Cerebellar cortex (tissue), 1 donor: ENCODE results near the gene KYNU.
"Not testable (repeated sequence)": the region's sequence is repeated elsewhere in the genome, so short reads cannot be mapped to it uniquely, and the experiment has no call there.

ENCODE experiments used
- DNase-seq: peaks from one replicate; pipeline ENCODE4 v3.0.0-alpha.2; 2015; ENCODE audit warnings: low spot score

The KYNU gene

DNA sequence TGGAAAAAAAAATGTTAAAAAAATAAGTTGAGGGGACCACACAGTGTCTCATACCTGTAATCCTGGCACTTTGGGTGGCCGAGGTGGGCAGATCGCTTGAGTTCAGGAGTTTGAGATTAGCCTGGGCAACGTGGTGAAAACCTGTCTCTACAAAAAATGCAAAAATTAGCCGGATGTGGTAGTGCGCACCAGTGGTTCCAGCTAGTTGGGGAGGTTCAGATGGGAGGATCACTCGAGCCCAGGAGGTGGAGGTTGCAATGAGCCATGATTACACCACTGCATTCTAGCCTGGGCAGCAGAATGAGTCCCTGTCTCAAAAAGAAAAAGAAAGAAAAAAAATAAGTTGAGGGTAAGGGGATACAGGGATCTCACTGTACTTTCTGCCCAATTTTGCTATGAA, 6.1 kb upstream of the KYNU start:
- no peak for DNase-seq

DNA sequence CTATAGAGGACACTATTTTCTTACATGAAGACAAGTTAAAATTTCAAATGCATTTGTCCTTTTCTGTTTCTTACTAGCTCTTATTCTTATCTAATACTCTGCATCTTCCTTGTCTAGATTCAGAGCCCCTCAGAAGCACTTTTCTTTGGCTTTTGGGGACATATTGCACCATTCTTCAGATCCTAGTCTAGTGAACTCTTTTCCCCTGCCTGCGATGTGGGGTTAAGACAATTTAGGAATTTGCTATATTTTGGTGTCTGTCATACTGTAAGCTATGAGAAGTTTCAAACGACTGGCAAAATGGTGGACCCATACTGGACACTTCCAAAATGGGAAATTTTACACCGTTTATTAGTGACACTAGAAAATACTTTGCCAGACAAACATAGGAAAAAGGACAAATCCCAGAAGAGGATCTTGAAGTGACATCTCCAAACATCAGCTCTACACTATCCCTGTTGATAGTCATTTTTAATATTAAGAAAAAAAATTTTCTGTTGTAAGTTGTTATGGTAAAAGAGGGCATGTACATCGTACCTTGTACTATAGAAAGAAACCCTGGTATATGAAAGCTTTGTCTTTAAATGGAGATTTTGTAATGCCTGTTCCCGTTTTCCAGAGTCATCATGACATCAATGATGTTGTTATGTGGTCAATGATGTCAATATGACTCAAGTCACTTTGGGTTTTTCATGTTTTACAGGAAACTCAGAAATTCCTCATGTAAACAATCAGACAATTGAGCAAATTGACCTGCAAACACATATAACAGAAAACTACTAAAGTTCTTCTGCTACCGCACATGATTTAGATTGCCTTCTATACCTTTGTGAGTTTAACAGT, 4.4 kb upstream of the KYNU start:
- DNase-seq = no peak

DNA sequence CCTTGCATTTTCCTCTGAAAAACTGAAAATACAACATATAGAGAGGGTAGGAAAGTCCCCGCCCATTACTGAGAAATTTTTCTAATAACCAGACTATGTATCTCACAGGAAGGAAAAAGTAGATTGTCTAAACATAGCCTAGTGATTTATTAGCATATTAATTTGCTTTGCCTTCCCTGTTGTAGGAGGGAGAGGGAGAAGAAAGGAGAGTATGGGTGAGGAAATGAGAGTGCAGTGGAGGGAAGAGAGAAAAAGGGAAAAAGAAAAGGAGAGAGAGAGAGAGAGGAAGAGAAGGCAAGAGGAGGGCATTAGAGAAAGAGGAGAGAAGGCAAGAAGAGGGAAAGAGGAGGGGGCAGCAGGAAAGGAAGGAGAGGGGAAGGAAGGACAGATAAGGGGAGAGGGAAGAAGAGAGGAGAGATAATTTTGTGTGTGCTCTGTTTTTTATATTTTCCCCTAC, 3.6 kb upstream of the KYNU start:
- DNase-seq = no peak

DNA sequence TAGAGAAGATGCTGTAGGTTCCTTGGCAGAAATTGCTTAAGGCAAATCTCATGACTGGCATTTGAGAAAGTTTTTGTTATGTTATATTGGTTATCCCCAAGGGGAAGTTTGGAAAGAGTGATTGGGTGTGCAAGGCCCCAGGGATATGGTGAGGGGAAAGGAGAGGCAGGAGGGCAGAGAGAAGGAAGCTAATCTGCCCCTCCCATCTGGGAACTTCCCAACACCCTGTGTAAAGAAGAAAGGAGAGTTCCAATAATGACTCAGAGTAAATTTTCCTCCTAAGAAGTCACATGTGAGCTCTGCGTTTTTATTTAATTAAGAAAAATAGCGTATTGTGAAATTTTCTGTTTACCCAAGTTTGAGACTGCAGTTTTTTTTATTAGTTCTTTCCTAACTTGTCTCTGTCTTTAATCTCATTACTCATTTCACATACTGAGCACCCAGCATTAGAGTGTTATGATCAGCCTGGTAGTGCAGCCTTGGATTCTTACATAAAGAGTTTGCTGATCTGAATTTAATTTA, 3.1 kb upstream of the KYNU start:
- no peak for DNase-seq

DNA sequence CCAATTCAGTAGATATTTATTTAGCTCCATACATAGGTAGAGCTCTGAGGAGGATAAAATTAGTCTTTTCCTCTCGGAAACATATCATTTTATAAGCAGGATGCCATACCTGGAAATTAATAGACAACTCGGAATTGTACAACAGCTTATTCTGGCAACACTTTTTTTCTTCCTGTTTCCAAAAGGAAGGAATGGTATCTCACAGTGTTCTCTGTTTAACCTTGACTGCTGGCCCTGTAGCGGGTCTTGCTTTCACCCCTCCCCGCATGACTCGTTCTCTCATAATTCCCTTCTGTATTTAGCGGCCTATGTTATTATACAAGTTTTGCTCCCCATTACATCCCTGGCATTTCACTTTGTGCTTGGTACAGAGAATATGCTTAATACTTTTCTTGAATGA, 2.5 kb upstream of the KYNU start:
- no peak for DNase-seq

DNA sequence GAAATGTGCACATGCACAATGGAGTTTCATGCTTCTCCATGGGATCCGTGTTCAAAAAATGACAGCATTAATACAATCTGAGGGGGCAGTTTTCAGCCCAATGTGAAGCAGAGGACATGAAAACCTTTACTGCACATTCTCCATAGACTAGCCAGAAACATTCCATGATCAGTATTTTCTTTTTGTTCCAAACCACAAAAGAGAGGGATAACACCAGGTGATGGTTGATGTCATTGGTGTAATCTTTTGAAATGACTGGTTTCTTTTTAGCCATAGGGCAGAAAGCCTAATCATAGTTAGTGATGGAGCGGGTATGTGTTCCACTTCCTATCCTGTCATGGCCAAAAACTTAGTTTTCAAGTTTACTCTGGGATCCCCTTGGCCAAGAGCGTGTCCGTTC, 1.8 kb upstream of the KYNU start:
- no peak for DNase-seq

DNA sequence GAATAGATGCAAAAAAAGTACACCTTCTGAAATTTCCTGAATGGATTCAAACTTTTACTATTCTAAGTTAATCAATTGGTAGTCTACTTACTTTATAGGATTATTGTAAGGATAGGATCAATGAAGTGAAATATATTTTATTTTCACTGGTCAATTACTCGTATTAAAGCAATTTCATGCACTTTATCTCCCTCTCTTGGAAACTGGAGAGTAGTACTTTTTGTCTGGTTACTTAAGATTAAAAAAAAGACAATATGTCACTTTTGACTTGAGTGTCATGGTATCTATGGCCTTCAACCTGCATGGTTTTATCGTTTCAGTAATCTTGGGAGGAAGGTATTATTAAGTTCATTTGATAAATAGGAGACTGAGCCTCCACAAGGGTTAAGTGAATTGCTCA, 1.0 kb upstream of the KYNU start:
- DNase-seq = no peak

DNA sequence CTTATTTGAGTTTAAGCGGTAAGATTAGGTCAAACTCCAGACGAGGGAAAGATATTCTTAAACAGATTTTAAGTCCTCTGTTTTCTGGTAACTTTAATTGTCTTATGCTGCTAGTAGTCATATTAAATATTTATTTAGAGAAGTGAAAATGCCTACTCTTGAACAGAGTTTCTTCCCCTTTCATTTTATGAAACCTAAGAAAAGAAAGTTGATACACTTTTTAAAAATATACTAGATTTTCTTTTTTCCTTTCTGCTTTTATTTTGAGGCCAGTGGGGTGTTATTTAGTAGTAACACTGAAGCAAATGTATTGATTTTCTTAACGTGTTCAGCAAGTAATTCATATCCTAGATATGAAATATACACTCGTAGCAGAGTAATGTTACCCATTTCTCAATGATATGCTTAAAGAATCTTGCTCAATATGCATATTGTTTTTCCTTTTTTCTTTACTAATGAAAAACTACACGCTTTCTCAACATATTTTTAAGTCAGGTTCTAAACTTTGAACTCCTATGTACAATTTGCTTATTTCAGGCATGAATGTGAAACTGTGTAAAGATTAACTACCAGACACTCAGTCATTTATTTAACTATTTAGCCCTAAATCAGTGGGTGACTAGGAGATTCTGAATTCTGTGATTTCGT, 691 bp downstream of the KYNU start:
- DNase-seq = no peak

DNA sequence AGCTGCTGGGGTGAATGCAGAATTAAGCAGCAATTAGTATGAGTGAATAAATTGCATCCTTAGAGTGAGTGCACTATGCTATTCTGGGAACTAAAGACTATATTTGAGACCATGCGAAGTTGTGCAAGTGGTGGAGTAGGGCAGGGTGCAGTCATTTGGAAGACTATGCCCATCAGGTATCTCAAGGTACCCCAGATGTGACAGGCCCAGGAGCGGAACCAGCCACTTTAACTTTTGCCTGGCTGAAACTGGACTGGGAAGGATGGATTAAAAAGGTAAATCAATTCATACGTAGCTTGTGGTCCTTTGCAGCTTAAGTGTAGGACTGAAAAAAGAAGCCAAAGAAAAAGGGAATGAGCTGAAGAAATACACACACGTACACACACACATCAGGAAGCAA, 1.7 kb downstream of the KYNU start:
- no peak for DNase-seq

DNA sequence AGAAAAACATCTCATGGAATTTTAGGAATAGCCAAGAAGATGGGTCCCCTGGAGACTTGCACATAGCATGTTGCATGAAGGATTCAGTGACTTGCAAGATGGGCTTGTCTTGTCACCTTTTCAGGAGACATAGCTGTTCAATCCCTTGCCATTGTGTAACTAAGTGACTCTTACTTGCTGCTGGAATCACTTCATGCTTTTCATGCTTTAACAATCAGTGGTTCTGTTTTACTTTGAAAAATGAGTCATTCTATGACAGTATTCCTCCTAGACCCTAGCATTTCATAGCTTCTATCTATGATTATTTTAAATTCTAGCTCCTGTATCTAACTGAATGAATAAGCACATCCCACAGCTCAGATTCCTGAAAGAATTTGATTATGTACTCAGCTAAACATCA, 2.8 kb downstream of the KYNU start:
- no peak for DNase-seq

DNA sequence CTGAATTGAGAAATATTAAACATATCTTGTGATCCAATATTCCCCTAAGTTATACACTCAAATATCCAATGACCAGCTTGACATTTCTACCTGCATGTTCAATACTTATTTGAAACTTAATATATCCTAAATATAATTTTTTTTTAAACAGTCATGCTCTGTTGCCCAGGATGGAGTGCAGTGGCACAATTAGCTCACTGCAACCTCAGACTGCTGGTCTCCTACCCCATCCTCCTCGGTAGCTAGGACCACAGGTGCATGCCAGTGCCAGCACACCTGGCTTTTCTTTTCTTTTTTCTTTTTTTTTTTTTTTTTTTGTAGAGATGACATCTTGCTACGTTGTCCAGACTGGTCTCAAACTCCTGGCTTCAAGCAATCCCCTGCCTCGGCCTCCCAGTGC, 4.2 kb downstream of the KYNU start:
- no peak for DNase-seq

DNA sequence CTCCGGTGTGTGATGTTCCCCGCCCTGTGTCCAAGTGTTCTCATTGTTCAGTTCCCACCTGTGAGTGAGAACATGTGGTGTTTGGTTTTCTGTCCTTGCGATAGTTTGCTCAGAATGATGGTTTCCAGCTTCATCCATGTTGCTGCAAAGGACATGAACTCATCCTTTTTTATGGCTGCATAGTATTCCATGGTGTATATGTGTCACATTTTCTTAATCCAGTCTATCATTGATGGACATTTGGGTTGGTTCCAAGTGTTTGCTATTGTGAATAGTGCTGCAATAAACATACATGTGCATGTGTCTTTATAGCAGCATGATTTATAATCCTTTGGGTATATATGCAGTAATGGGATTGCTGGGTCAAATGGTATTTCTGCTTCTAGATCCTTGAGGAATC, 5.0 kb downstream of the KYNU start:
- DNase-seq = not testable (repeated sequence)

DNA sequence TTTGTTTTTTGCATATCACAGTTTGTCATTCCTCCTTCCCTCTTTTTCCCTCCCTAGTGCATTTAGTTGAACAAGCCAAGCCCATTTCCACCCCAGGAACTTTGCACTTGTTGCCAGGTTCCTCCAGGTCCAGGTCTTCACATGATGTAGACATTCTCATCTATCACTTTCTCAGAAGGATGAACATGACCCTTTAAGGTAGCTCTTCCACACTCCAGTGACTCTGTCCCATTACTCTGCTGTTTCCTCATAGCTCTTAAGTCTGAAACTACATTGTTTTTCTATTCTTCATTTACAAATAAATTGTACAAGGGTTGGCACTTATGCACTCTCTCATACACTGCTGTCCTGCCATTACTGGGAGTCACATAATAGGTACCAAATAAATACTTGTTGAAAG, 6.1 kb downstream of the KYNU start:
- no peak for DNase-seq

DNA sequence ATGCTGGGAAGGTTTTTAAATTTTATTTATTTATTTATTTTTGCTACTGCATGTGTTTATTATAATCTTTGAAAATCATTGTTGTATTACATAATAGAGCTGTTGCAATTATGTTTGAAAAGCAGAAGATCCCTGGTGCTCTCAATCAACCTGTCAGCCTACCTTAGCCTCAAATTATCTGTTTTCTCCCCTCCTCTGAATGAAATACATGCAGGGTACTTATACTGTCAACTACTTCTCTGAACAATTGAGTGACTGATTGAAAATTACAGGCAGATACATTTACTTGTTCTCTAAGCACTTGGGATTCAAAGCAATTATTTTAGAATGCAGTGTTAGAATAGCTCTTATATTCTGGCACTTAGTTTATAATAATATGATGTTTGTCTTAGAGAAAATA, 8.1 kb downstream of the KYNU start:
- DNase-seq = no peak

DNA sequence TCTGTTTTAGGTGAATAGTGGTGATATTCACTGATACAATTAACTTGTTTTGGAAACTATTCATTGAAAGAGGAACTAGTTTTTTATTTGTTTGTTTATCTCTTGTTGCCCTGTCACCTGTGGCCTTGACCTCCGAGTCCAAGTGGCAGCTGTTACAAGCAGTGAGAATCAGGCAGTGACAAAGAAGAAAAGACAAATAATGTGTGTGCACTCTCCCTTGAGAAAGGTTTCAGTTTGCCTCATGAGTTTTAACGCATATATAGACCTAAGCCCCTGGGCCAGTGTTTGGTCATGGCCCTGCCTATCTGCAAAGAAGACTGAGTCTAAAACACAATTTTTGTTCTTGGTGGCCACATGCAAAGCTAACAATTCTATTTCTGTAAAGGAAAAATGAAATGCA, 15.3 kb downstream of the KYNU start:
- DNase-seq = no peak

DNA sequence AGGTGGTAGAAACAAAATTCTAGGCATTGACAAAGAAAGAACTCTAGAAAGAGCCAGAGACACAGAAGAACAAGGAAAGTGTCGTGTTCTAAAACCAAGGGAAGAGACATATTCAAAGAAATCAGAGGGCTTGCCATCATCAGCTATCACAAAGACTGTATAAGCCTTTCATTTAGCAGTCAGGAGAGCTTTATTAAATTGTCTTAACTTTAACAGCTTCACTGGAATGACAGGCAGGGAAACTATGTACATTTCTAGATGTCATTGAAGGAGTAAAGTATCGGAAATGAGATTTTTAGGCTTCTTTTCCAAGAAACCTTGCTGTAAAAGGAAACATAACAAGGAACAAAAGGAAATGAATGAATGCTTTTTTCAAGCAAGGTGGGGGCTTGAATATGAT, 15.8 kb downstream of the KYNU start:
- no peak for DNase-seq

DNA sequence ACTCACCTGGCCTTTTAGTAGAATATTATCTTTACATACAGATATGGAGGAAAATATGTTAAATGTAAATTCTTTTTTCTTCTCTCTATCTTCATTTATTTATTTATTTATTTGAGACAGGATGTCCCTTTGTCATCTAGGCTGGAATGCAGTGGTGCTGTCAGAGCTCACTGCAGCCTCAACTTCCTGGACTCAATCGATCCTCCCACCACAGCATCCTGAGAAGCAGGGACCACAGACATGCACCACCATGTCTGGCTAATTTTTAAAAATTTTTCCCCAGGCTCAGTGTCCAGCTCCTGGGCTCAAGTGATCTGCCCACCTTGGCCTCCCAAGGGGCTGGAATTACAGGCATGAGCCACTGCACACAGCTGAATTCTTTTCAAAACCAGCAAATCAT, 20.3 kb downstream of the KYNU start:
- no peak for DNase-seq

DNA sequence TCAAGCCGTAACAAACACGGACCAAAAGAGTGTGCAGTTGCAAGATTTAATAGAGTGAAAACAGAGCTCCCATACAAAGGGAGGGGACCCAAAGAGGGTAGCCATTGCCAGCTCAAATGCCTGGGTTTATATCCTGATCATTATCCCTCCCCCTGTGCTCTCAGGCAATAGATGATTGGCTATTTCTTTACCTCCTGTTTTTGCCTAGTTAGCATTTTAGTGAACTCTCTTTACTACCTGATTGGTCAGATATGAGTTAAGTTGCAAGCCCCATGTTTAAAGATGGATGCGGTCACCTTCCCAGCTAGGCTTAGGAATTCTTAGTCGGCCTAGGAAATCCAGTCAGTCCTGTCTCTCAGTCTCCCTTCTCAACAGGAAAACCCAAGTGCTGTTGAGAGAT, 22.9 kb downstream of the KYNU start:
- DNase-seq = not testable (repeated sequence)

DNA sequence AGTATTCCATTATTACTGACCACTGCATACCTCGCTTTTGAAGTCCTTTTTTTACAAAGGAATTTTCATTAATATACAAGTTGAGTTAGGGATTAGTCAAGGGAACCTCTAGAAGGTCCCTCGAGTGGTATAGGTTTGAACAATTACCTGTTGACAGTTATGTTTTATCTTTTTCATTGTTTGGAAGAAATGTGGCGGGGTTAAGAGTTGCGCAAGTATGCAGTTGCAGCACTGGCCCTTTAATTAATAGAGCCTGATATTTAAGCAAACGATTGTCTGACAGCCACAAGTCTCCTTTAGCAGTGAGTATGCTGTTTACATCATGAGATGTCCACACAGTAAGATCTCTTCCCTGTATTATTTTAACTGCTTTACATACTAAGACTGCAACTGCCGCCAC, 24.3 kb downstream of the KYNU start:
- DNase-seq = no peak

DNA sequence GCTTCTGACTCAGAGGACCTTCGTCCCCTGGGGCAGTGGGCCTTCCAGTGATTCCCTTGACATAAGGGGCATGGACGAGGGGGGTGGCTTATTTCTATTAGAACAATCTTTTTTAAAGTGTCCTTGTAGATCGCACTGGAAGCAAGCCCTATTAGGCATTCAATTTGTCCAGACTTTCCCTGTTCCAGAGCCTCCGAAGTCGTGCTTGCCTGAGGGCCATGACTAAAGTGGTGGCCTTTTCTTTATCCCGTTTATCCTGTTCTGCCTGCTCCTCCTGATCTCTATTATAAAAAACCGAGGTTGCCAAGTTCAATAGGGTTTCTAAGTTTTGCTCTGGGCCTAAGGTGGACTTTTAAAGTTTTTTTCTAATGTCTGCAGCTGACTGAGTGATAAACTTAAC, 26.3 kb downstream of the KYNU start:
- DNase-seq = not testable (repeated sequence)

DNA sequence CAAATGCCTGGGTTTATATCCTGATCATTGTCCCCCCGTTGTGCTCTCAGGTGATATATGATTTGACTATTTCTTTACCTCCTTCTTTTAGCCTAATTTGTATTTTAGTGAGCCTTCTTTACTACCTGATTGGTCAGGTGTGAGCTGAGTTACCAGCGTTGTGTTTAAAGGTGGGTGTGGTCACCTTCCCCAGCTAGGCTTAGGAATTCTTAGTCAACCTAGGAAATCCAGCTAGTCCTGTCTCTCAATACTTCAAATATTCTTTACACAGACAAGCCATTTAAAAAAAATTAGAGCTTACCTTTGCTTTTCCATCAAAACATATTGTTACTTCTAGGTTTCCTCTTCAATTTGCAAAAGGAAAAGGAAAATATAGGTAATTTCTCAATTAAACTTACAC, 30.2 kb downstream of the KYNU start:
- no peak for DNase-seq

DNA sequence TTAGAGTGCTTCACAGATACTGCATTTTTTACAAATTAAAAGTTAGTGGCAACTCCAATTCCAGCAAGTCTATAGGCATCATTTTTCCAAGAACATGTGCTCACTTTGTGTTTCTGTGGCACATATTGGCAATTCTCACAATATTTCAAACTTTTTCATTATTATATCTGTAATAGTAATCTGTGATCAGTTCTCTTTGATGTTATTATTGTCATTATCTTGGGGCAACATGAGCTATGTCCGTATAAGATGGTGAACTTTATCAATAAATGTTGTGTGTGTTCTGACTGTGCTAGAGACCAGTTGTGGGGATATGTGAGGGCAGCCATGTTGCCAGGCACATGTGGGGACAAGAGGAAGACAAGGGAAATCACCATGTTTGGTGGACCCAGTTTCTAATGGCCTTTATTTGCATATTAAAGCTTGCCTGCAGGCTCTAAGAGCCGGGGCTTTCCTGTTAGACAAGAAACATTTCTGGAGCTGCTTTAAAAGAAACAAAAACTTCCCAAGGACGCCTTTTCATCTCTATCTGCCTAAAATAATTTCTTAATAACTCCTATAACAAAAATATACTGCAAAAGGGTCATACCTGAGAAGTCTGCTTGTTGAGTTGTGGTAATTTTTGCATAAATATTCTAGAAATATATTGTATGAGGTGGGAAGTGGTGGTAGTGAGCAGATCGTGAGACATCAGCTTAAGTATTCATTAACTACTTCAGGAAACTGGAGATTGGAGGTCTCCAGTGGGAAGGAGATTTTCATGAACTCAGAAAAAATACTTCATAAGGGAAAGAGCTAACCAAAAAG, 37.2 kb downstream of the KYNU start:
- DNase-seq = no peak

DNA sequence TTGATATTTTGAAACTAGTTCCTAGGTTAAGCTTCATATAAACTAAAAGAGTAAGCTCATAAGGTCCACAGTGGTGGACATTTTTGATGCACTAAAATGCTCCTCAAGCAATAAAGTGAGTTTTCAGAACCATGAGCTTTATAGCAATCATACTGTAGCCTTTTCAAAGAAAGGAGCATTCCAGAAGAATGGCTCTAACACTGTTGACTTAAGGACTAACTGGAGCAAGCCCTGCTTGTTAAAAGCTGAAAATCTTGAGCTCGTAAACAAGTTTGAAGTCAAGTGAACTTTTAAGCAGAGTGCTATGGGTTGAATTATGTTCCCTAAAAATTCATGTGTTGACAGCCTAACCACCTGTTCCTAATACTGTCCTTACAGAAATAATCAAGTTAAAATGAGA, 38.0 kb downstream of the KYNU start:
- DNase-seq = no peak
